Activated CD8-positive, alpha-beta T cell treated with anti-CD3 and anti-CD28 coated beads for 36 hours (primary cell): Measurements from ENCODE around the gene OLIG3. TPM values are rescaled to one million over a fixed set of nuclear protein-coding genes. Genes with fewer than 3 reads are reported as not detected.

Experiments
- ATAC-seq: fragments of 200-7000 bp; cut with Tn5 transposase; one replicate; pipeline ENCODE4 v1.10.0; 2021; ENCODE audit warnings: mild to moderate bottlenecking, moderate library complexity
- CTCF ChIA-PET: fragments of 350-600 bp; sonication (Branson Sonifier 250); formaldehyde crosslinking; loops from one replicate; lab custom pipeline; 2021; ENCODE audit warnings: antibody characterized with exemption; lab: Charles Lee
- POLR2A ChIA-PET: fragments of 350-600 bp; sonication (Branson Sonifier 250); formaldehyde crosslinking; loops from one replicate; lab custom pipeline; 2021; ENCODE audit warnings: antibody characterized with exemption; lab: Charles Lee
- DNase-seq: peaks from one replicate; pipeline ENCODE4 v3.0.0-alpha.2; 2020
- H3K27ac Mint-ChIP-seq: one replicate; pipeline ENCODE4 v1.8.0; 2021; ENCODE audit warnings: mild to moderate bottlenecking, mixed read lengths
- H3K27me3 Mint-ChIP-seq: one replicate; pipeline ENCODE4 v1.8.0; 2021; ENCODE audit warnings: mixed read lengths
- H3K36me3 Mint-ChIP-seq: one replicate; pipeline ENCODE4 v1.8.0; 2021; ENCODE audit warnings: low read depth, mixed read lengths
- H3K4me1 Mint-ChIP-seq: one replicate; pipeline ENCODE4 v1.8.0; 2021; ENCODE audit warnings: low read depth, mixed read lengths
- H3K4me3 Mint-ChIP-seq: one replicate; pipeline ENCODE4 v1.8.0; 2021; ENCODE audit warnings: mild to moderate bottlenecking, moderate library complexity, mixed read lengths
- H3K9me3 Mint-ChIP-seq: one replicate; pipeline ENCODE4 v1.8.0; 2021; ENCODE audit warnings: mixed read lengths
- CTCF ChIP-seq: fragments of 200-600 bp; IDR thresholded peaks from one replicate; pipeline ENCODE4 v1.8.0; 2022; ENCODE audit warnings: antibody characterized with exemption, mild to moderate bottlenecking
- intact Hi-C: fragments of 100-400 bp; cut with micrococcal nuclease; formaldehyde crosslinking; loops from one replicate; pipeline ENCODE4 v1.10.0; 2022
- total RNA-seq, 2 experiments: library from RNA; stranded (reverse); gene quantifications; one replicate each; pipeline ENCODE4 v1.2.3, GENCODE V29; 2021

The OLIG3 gene
- total RNA-seq, 2 experiments from 2014 or later = 0.61 to 0.67 TPM

GRCh38 chr6:137472641-137473137 lies 21.5 kb downstream of the OLIG3 start:
- no peak overlapping the region for H3K4me3 Mint-ChIP-seq
- no peak for ATAC-seq
- no peak overlapping the region for H3K27ac Mint-ChIP-seq
- no peak for DNase-seq
- no peaks in the 10 kb centered on the region for H3K4me1 Mint-ChIP-seq
- H3K9me3 Mint-ChIP-seq = no peaks in the 10 kb centered on the region
- no peak for TF ChIP-seq CTCF
- peaks cover 11% of the 10 kb centered on the region for H3K27me3 Mint-ChIP-seq
- intact Hi-C loops = no loop called here
- CTCF ChIA-PET = no interaction called here
- POLR2A ChIA-PET = no interaction called here
- H3K36me3 Mint-ChIP-seq = no peaks in the 10 kb centered on the region

- Mint-ChIP-seq H3K4me1 (no peaks in the 10 kb centered on the region), H3K36me3 (no peaks in the 10 kb centered on the region), H3K4me3 (no peak overlapping the region), H3K27ac (no peak overlapping the region), H3K27me3 (peaks cover 9% of the 10 kb centered on the region), H3K9me3 (no peaks in the 10 kb centered on the region)
- DNase-seq (no peak), ATAC-seq (no peak)
- ChIA-PET POLR2A (interaction anchor here (0.6 kb wide), 1 partner anchor 146 kb away, joined by 3 read pairs; no protein-coding TSS in a partner anchor), CTCF (no interaction called here)
- intact Hi-C loops = no loop called here
- no peak for TF ChIP-seq CTCF
Observed at GRCh38 chr6:137471986-137472385, 22.2 kb downstream of the OLIG3 start.

DNA sequence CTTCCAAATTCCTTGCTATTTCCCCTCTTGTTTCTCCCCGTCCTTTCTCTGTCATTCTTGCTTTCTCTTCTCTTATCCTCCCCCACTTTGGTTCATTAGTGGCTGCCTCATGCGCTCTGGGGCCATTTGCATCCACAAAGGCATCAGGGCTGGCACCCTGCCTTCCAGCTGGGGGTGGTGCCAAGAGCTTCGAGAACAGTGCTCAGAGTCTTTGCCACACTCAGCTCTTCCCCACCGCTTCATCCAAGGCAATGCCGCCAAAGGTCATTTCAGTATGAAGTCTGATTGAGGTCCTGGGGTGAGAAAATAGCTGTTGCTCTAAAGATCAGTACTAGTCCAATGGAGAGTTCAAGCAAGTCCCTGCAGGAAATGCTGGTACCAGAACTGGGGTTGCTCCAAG lies 22.7 kb downstream of the OLIG3 start:
- no peak for TF ChIP-seq CTCF
- no peak for DNase-seq
- Mint-ChIP-seq H3K4me1 (no peaks in the 10 kb centered on the region), H3K27me3 (peaks cover 9% of the 10 kb centered on the region), H3K4me3 (no peak overlapping the region), H3K27ac (no peak overlapping the region), H3K9me3 (no peaks in the 10 kb centered on the region), H3K36me3 (no peaks in the 10 kb centered on the region)
- ChIA-PET POLR2A (no interaction called here), CTCF (no interaction called here)
- ATAC-seq = no peak
- intact Hi-C loops = no loop called here

GRCh38 chr6:137467211-137467610 lies 27.0 kb downstream of the OLIG3 start:
- POLR2A ChIA-PET = no interaction called here
- intact Hi-C loops = no loop called here

More at GRCh38 chr6:137467211-137467610, 27.0 kb downstream of the OLIG3 start:
- DNase-seq = no peak
- Mint-ChIP-seq H3K4me1 (no peaks in the 10 kb centered on the region), H3K27ac (no peak overlapping the region), H3K27me3 (peaks cover 6% of the 10 kb centered on the region), H3K9me3 (no peaks in the 10 kb centered on the region), H3K36me3 (no peaks in the 10 kb centered on the region), H3K4me3 (no peak overlapping the region)
- ATAC-seq = no peak
- CTCF ChIA-PET = interaction anchor here (1.5 kb wide), 1 partner anchor 51 kb away, joined by 3 read pairs; no protein-coding TSS in a partner anchor
- no peak for TF ChIP-seq CTCF
